ENCODE data around the gene CDH15. TPM values are rescaled to one million over a fixed set of nuclear protein-coding genes. Genes with fewer than 3 reads are reported as not detected.
A peak's percentile ranks its signal among the peaks of the same experiment; 100 is the strongest.

CDH15 gene
- total RNA-seq, 1 experiment from 2014 or later: 3.8 TPM

- Histone ChIP-seq H4K20me1 (ENCODE audit: insufficient read depth) (no peaks in the 10 kb centered on the region), H3K9me2 (ENCODE audit: insufficient read depth) (no peaks in the 10 kb centered on the region), H3K36me3 (ENCODE audit: control insufficient read depth in 1 of 2, insufficient read depth in 2 of 2, low read length in 2 of 2) (no peaks in the 10 kb centered on the region), H2AFZ (ENCODE audit: low read depth, low read length, poor library complexity, severe bottlenecking) (peak overlapping the region; percentile 73), H3K27me3 (ENCODE audit: insufficient read depth, low read length) (no peaks in the 10 kb centered on the region), H3K4me3 (replicated peaks in 1 of 2; ENCODE audit: low read depth in 1 of 2, low read length in 2 of 2) (peak overlapping the region; percentile 30 to 38), H3K79me2 (ENCODE audit: insufficient read depth, low read length) (no peaks in the 10 kb centered on the region), H3K4me2 (ENCODE audit: low read length) (peak overlapping the region; percentile 77), H3K9ac (ENCODE audit: low read length) (peak overlapping the region; percentile 39), H3K27ac (ENCODE audit: low read depth, low read length) (peak overlapping the region; percentile 41; the same call in 1 of the 2 replicates), H3K4me1 (ENCODE audit: control insufficient read depth in 1 of 2, insufficient read depth in 2 of 2, low read length in 2 of 2) (peaks cover 24 to 40% of the 10 kb centered on the region in 2 experiments), H3K9me3 (ENCODE audit: control insufficient read depth in 1 of 2, insufficient read depth in 1 of 2, low read depth in 1 of 2, low read length in 2 of 2) (no peaks in the 10 kb centered on the region)
- ATAC-seq (peak; percentile 53), DNase-seq (ENCODE audit: low read depth, low spot score) (peak; percentile 57)
- BruUV-seq (replicated peaks): no TSS peak
- TF ChIP-seq YY1 (IDR thresholded peaks at IDR 0.05; ENCODE audit: extremely low read depth, insufficient replicate concordance, low read depth, low read length): no peak
- no peak for TF ChIP-seq CBX3 (IDR thresholded peaks at IDR 0.05; ENCODE audit: low read depth)
- peak; percentile 46 for TF ChIP-seq POLR2AphosphoS5 (IDR thresholded peaks at IDR 0.05; ENCODE audit: low read depth, low read length)
- TF ChIP-seq CTCF (IDR thresholded peaks at IDR 0.05 in 2 of 3, conservative IDR thresholded peaks at IDR 0.05 in 1 of 3; ENCODE audit: borderline replicate concordance in 1 of 3, insufficient read depth in 1 of 3, low read depth in 2 of 3, low read length in 2 of 3): peak in 2 of 3 experiments; percentile 39 to 42; a peak in 4 of 6 replicates
- TF ChIP-seq REST (IDR thresholded peaks at IDR 0.05; ENCODE audit: low read depth): no peak
- intact Hi-C loops (cut with micrococcal nuclease): loop anchor here (1.0 to 2.0 kb wide), 4 partner anchors 22 to 358 kb away; partner anchors contain the start of genes SLC22A31 and ZNF778
- CTCF ChIA-PET: interaction anchor here (0.8 to 1.6 kb wide), 11 partner anchors 17 to 433 kb away, joined by 3 to 11 read pairs (median 4); partner anchors contain the start of genes PIEZO1 and SLC22A31
- POLR2A ChIA-PET: interaction anchor here (0.7 to 1.4 kb wide), 8 partner anchors 15 to 359 kb away, joined by 3 to 12 read pairs (median 4); partner anchors contain the start of genes APRT and ZNF778
- RAD21 ChIA-PET (ENCODE audit: low non-redundant PET in 1 of 2, low total read pairs in 2 of 2, uncharacterized antibody in 2 of 2, unreplicated experiment in 2 of 2): interaction anchor here (0.7 to 1.0 kb wide), 5 partner anchors 22 to 358 kb away, joined by 3 to 5 read pairs (median 5); no protein-coding TSS in a partner anchor
These were observed 967 bp upstream of the CDH15 start for GRCh38 chr16:89170346-89171215.

All from HCT116 (cell line).